SKM-1 treated with dmso at 0.1 percent for 144 hours (cell line): ENCODE measurements around the gene LTA.

ENCODE experiments used
- DNase-seq: peaks from one replicate; lab custom pipeline; 2025; ENCODE audit not compliant: unreplicated experiment; lab: John Stamatoyannopoulos, UW

LTA gene

GRCh38 chr6:31541658-31542521 is 30.2 kb upstream of the LTA start, which contains the start of gene DDX39B:
Gene DDX39B (minus strand): TSS chr6:31542003. CDS start chr6:31540532, 1,471 bp downstream.
- DNase-seq: peak; percentile 94

DNA sequence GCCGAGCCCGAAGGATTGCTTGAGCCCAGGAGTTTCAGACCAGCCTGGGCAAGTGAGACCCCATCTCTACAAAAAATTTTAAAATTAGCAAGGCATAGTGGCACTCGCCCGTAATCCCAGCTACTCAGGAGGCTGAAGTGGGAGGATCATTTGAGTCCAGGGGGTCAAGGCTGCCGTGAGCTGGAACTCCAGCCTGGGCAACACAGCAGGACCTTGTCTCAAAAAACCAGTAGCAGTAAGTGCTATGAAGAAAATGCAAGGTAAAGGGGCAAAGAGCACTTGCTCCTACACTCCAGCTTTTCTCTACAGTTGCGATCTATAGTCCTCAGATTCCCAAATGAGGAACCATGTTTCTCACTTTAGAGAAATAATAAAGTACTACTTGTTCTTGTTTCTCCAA is 28.4 kb upstream of the LTA start:
- DNase-seq: no peak

DNA sequence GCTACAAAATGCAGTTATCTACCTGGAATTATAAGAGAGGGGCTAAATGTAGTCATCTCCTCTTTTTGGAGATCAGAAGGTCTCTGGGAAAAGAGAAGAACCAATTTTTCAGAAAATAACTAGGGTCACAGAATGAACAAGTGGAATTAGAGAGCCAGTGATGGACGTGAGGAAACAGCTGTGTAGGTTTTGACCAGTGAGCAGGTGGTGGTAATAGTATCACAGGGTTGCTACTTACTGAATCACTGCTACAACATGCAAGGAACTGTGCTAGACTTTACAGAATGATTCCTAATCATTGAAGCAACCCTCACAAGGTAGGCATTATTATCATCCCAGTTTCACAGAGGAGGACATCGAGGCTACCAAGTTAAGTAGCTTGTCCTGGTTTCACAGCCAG is 27.4 kb upstream of the LTA start:
- DNase-seq: no peak

GRCh38 chr6:31545291-31545690 is 26.8 kb upstream of the LTA start:
- DNase-seq: no peak

DNA sequence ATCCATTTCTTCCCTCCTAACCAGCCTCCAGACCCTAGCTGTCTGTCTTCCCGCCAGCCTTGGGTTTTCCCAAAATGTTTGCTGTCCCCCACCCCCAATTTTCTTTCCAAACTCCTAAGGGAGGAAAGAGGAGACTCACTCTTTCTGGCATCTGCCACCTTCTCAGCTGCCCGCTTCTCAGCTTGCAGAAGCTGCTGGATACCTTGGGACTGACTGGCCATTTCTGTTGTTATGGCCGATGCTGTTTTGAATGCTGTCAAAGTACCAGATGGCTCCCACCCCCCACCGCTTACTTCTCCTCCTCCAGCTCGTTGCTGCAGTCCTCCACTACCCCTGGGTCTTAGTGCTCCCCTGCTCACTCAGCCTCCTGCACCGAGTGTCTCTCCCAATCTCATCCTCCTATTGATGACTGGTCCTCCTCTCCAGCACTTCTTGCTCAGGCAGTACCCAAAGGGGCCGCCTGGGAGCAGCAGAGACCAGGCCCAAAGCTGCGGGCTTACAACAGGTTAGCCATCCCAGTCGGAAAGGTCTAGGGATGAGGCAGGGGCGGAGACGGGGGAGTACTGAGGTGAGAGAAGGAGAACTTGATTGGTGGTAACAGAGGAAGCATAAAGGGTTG is 25.6 kb upstream of the LTA start, which contains the start of gene ATP6V1G2:
ATP6V1G2 (minus strand) TSS at position 270 of the 619 bp plus-strand sequence; CDS start at position 221, 49 bp downstream.
- DNase-seq: peak; percentile 77

GRCh38 chr6:31546958-31547726 is 24.9 kb upstream of the LTA start, which contains the start of gene NFKBIL1:
Gene NFKBIL1 (plus strand): TSS chr6:31547608. CDS start chr6:31547695, 87 bp downstream.
- peak; percentile 98 for DNase-seq

DNA sequence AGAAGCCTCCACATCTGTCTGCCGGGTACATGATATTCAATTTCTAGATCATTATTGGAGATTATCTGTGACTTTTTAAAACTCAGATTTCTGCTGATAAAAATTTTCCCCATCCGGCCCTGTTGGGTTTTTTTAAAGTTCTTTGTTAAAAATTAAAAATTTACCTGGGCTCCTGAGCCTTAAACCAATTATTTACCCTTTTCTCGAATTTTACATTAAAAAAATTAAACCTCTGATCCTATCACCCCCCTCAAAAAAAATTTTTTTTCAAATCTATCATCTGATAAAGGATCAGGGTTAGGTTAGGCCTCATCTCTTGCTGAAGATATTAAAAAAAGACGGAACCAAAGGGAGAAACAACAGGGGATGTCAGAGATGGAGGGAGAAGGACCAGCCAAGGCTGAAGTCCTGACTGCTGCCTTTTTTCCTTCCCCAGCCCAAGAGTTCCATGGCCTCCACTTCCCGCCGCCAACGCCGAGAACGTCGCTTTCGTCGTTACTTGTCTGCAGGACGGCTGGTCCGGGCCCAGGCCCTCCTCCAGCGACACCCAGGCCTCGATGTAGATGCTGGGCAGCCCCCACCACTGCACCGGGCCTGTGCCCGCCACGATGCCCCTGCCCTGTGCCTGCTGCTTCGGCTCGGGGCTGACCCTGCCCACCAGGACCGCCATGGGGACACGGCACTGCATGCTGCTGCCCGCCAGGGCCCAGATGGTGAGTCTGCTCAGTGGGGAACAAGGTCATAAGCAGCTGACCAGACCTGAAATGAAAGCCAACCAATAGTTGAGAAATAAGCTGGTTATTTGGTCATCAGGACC is 24.2 kb upstream of the LTA start:
- DNase-seq: no peak

DNA sequence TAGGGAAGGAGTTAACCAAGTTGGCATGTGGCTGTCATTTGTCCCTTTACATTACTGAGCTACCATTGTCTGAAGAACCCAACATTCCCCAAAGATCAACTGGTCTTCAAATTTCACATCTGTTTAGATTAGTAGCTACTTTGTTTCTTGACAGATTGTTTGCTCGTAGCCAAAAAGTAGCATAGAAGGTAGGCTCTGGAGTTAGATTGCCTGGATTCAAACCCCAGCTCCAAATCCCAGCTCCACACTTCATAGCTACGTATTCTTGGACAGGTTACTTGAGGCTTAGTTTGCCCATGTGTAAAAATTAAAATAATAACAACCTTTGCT is 23.6 kb upstream of the LTA start:
- DNase-seq: no peak

DNA sequence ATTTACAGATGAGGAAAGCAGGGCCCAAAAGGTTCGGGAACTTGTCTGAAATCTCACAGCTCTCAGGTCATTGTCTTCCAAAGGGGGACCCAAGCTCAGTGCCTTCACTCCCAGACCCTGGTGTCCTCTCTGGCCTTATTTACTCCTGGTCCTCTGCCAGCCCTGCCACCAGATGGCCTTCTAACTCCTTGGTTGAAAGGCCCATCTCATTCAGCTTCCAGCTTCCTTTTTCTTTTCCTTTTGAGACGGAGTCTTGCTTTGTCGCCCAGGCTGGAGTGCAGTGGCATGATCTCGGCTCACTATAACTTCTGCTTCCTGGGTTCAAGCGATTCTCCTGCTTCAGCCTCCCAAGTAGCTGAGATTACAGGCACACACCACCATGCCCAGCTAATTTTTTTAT is 20.7 kb upstream of the LTA start:
- DNase-seq: peak; percentile 86

DNA sequence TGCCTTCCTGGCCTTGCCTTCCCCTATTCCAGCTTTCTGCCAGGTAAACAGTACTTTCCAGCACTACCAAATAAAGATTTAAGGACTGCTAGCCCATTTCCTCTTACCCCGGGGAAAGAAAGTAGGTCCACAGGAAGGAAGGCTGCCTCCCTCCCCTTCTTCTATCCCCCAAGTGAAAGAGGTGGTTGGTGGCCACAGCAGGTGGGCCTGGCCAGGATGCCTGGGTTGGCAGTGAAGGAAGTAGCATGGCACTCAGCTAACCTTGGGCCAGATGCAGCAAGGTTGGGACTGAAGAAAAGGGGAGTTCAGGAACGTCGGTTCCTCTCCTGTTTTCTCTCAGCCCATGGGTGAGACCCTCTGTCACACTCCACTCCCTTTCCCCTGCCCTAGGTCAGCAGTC is 15.8 kb upstream of the LTA start:
- no peak for DNase-seq

DNA sequence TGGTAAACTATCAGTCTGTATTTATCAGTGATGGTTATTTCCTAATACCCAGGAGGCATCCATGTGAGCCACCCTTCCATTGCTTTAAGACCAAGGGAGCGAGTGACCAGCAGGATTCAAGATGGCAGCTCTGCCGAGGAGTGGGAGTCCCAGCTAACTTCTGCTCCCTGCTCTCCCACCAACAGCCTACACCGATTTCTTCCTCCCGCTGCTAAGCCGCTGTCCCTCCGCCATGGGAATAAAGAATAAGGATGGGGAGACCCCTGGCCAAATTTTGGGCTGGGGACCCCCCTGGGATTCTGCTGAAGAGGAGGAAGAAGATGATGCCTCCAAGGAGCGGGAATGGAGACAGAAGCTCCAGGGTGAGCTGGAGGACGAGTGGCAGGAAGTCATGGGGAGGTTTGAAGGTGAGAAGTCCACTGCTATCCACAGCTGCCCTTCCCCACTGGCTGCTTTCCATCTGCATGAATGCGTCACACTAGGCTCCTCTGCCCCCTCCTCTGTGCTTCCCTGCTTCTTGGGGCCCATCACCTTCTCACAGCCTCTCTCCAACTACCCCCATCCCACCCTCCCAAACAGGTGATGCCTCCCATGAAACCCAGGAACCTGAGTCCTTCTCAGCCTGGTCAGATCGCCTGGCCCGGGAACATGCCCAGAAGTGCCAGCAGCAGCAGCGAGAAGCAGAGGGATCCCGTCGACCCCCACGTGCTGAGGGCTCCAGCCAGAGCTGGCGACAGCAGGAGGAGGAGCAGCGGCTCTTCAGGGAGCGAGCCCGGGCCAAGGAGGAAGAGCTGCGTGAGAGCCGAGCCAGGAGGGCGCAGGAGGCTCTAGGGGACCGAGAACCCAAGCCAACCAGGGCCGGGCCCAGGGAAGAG is 14.4 kb upstream of the LTA start:
- no peak for DNase-seq

DNA sequence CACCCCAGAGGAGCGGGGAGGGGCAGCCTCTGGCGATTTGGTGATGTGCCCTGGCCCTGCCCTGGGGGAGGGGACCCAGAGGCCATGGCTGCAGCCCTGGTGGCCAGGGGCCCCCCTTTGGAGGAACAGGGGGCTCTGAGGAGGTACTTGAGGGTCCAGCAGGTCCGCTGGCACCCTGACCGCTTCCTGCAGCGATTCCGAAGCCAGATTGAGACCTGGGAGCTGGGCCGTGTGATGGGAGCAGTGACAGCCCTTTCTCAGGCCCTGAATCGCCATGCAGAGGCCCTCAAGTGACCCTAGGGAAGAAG is 13.8 kb upstream of the LTA start:
- DNase-seq: no peak

GRCh38 chr6:31558631-31559500 is 13.2 kb upstream of the LTA start:
- DNase-seq: peak; percentile 100

GRCh38 chr6:31559606-31559957 is 12.5 kb upstream of the LTA start:
- DNase-seq: no peak

- DNase-seq: peak; percentile 96
These were observed 12.0 kb upstream of the LTA start for GRCh38 chr6:31559958-31560696.

GRCh38 chr6:31560697-31561058 is 11.4 kb upstream of the LTA start:
- no peak for DNase-seq

DNA sequence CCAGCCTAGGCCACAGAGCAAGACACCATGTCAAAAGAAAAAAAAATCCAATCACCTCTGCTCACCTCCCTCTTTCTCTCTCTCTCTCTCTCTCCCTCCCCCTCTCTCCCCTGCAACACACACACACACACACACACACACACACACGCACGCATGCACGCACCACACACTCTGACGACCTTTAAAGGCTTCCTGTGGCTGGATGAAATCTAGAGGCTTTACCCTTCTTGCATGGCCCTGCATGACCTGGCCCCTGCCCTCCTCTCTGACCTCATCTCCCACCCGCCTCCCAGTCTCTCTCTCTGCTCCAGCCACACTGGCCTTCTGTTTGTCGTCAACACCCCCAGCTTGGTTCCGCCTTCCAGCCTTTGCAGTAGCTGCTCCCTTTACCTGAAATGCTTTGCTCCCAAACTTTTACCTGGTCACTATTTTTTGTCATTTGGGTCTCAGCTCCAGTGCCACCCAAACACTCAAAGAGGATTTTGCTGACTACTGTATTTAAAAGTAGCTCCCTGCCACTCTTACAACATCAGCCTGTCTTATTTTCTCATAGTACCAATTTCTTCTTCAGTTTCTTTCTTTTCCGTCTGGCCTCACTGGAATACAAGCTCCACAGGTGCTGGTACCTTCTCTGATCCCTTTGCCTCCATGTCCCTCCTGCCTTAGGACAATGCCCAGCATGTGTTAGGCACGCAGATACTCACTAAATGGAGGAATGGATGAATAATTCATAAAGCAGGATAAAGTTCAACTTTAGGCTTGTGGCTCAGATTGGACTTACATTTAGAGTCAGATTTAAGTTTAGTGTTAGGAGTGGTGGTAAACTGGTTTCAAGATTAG is 4.3 kb upstream of the LTA start:
- no peak for DNase-seq

- DNase-seq: no peak
These were observed 3.5 kb upstream of the LTA start for GRCh38 chr6:31568537-31568961.
